Stimulated activated CD8-positive, alpha-beta memory T cell treated with anti-CD3 and anti-CD28 coated beads, Interleukin-7, amount 100 ng/mL, for 24 hours (primary cell): ENCODE measurements around the gene ARHGAP22.

Source experiments
- DNase-seq: peaks from one replicate; pipeline ENCODE4 v3.0.0-alpha.2; 2020; ENCODE audit warnings: low read depth

ARHGAP22 gene

DNA sequence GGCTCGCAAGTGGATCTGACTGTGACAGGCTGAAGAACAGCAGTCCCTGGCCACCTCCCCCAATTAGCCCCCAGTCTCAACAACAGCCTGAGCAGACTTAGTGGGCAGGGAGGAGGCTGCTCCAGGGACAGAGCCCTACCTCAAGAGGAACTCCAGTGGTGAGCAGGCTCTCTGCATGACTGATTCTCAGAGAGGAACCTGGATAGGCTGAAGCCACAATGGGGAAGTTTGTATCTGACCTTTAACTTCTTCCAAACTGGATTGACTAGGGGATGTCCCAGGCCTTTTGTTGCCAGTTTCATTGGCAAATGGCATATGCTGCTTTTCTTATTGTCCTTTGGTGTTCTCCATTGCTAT is 93.0 kb downstream of the ARHGAP22 start:
- no peak for DNase-seq

DNA sequence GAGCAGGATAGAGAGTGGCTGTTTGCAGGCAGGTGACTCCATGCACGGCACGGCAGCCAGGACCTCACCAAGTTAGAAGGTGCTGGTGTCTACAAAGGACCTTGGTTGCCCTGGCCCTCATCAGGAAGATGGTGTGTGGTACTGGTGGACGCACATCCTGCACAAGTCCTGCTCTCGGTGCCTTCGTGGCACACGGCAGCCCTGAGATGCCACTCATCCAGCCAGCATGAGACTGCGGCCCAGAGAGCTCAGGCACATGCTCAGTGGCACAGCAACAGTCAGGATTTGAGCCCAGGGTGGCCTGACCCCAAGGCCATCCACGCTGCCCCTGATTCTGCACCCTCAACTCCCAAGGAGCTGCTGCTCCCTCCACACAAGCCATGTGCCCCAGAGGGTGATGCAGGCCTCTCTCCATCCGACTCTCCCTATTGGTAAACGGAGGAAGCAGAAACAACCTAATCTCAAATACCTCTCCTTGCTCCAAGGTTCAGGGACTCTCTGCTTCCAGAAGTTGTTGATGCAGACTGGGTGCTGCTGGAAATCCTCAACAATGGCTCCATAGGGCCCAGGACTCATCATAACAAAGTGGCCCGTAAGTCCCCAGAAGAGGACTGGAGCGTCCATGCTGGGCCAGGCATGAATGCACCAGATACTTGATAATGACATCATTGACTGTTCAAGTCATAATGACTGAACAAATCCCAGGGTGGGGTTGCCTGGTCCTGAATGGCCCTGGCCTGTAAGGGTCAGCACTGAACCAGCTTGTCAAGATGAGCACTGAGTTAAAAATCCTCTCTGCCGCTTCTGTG is 93.6 kb downstream of the ARHGAP22 start:
- DNase-seq = no peak

DNA sequence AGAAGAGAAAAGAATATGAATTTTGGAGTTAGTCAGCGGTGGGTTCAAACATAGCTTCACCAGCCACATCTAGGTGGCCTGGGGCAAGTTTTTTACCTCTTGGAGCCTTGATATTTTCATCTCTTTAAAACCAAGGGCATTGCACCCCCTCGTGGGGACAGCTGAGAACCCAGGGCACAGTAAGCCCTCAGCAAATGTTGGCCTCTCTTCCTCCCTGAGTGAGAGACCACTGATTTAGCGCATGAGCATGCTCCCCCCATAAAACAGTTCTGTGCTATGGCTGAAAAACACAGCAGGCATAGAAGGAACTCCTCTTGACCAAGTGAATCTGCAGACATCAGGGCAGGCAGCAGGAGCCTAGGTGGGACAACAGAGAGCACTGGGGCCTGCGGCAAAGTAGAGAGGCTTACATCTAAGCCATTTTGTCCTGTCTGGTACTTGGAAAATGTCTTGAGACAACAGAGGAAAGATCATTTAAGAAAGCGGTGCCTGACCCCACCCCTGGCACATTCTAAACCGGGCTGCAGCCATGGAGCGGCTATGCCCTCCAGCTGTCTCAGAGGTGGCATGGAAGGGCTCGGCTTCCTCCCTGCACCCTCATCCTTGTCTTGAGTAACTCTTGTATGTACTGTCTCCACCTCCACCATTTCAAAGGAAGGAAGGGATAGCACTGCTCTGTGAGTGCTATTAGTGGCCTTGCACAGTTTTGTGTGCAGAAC is 94.7 kb downstream of the ARHGAP22 start:
- no peak for DNase-seq

DNA sequence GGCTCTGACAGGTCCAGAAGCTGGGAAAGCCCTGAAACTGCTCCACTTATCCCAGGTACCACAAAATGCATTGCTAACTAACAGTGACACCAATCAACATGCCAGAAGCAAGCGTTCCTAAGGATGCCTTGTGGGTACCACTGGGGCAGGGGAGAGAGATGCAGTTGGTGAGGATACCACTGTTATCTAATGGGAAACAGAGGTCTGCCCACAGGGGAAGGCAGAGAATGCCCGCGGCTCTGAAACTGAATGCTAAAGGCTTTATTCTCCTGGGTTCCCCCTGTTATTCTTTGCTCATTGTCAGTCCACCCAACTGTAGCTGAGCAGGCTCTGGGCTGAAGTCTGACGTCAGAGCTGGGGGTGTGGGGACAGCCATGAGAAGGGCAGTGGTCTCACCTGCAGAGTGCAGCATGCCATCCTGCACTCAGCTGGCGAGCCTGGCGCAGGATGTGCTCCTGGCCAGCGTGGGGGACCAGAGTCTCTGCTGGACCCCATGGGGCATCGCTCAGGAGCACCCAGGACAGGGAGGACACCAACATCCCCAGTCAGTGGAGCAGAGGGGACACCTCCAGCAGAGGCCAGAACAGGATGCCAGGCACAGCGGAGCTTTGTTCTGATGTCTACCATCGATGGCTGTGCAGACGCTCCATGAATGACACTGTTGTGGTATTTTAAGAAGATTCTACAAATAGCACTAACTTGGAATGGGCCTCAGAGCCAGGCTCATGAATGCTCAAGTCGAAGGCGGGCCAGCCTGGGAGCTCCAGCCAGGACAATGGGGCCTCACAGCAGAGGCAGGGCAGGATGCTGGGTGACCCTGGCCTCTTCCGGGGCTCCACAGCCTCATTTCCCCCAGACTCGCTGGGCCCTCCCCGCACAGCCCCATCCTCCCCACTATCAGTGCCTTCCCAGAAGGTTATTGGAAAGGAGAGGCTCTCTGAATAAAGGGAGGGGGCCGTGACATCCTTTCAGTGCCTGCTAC is 95.8 kb downstream of the ARHGAP22 start:
- no peak for DNase-seq

DNA sequence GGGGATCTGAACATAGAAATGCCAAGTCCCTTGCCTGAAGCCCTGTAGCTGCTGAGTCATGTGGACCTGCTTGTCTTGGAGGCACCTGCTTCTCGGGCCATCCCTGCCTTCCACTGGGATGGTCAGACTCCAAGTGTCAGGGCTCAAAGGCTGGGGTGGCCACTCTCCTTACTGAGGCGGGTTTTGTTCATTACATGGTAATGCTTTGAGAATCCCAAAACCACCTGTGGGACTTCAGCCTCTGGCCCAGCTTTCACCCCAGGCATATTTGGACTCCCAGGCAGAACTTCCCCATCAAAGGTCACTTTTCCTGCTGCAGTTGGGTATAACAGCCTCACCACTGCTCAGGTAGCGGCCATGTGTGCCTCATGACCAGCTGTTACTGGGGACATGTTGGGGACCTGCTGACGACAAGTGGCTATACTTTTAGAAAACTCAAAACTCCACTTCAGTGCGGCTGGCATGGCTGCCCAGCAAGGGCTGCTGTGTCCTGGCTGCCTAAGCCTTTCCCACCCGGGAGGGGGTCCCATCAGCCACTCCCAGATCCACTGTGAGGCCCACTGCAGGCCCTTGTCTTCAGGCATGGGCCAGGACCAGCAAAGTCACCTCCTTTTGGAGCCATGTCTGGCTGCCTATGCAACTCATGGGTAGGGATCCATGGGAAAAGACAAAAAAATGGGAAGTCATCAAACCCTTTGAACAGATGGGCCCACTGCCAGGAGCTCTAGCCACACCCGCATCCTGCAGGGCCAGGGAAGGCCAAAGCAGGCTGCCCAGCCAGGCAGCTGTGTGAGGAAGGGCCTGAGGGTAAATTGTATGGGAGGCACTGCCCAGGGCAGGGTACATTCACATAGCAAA is 96.7 kb downstream of the ARHGAP22 start:
- no peak for DNase-seq

DNA sequence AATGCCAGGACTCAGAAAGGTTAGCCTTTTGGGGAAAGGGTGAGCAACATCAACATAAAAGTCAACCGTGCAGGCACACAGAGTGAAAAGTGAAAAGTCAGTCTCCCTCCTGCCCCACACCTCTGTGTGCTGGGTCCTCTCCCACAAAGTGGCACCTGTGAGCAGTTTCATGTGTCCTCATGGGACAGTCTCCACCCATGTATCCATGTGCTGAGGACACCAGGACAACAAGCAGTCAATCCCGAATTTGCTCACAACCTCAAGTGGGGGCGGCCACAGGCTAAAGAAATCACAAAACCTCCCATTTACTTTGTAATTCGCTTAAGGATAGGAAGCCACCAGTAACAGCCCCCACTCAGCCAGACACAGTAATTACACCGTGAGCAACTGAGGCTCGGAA is 97.4 kb downstream of the ARHGAP22 start:
- no peak for DNase-seq

DNA sequence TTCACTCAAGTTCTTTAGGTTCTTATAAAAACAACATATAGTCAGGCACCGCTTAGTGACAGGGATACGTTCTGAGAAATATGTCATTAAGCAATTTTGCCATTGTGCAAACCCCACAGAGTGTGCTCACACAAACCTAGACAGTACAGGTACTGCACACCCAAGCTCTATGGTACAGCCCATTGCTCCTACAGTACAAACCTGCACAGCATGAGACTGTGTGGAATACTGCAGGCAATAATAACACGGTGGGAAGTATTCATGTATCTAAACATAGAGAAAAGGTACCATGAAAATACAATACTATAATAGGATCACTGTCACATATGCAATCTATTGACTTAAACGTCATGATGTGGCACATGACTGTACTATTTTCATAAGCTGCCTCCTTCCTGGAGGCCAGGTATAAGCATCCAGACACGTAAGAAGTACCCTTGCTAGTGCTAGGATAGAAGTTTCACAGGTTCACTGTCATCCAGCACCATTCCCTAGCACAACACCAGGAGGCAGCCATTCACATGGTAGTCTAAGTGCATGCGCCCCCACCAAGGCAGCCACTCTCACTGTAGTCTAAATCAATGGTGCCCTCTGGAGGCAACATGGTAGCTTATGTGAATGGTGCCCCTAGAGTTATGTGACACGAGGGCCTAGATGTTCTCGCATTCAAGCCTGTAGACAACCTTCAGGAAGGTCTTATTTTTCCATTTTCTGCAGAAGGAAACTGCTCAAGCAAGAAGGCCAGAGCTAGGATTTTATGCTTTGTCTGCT is 98.5 kb downstream of the ARHGAP22 start:
- DNase-seq = no peak

DNA sequence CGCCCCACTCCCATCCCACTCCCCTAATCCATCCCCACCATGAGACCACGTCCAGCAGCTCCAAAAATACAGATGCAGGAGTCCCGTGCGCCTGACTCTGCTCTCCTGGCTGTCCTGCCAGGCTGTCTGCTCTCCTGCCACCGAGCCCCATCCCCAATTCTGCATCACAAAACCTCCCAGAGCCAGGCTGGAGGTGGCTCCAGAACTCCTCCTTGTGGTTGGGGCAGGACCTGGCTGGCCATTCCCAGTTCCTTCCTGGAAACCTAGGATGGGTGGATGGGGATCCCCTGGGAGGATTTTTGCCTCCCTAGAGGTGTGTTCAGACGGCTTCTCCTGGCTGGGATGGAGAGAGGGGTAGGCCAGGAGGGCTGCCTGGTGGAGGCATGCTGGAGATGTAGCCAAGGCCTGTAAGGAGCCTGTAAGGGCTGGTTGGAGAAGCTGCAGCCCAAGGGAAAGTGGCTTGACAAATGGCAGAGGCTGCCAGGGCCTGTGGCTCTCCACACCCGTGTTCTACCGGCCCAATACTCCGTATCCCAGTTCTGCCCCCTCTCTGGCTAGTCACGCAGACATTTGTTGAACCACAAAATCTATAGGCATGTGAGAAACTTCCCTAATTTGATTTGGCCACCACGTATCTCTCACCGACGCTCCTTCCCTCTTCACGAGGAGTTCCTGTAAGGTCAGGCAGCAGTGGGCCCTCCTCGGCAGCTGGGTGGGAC is 99.3 kb downstream of the ARHGAP22 start:
- DNase-seq = no peak

DNA sequence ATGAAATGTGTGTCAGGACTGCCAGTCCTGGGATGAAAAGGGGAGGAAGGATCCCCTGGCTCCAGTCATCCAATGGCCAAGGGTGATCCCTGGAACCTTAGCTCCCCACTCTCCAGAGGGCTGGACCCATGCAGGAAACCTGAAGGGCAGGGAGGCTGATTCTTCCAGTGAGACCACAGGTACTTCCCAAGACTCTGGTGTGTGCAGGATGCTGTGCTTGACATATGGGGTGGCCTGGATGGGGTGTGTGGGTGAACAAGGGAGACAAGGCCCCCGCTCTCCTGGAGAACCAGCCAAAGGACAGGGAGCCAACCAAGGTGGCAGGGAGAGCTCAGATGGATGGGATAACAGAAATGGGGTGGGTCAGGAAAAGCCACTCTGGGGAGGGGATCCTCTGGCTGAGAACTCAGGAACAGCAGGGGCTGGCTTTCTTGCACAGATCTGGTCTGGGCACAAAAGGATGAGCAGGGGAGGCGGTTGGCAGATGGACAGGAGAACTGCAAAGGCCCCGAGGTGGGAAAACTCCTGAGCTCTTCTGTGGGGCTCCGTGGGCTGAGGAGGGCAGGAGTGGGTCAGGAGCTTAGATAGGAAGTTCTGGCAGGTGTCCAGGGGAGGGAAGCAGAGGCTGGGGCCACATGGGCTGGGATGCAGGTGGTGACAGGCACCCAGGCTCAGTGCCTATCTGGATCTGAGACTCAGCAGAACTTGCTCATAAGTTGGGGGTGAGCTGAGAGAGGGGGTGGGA is 100.6 kb downstream of the ARHGAP22 start:
- no peak for DNase-seq

DNA sequence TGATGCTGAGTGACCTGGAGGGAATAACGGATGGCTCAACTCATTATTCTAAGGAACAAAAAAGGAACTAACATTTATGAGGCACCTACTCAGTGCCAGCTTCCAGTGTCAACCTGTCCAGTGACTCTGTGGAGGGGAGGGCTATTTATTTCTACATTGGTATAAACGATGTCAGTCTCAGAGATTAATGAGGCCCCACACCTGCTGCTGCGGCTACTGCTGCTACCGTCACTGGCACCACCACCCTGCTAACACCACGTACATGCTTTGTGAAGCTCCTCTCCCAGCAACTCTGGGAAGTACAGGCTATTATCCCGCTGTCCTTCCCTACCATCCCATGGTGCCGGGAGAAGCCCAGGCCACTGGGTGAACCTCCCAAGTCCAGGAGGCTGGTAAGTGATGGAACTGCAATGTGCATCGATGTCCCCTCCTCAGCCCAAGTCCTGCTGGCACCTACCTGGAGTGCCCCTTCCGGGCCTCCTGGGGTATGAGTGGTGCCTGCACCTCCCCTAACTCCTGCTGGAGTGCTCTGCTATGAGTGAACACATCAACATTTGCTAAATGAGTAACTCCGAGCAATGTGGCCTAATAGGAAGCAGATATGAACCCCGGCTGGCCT is 101.5 kb downstream of the ARHGAP22 start:
- DNase-seq = no peak

DNA sequence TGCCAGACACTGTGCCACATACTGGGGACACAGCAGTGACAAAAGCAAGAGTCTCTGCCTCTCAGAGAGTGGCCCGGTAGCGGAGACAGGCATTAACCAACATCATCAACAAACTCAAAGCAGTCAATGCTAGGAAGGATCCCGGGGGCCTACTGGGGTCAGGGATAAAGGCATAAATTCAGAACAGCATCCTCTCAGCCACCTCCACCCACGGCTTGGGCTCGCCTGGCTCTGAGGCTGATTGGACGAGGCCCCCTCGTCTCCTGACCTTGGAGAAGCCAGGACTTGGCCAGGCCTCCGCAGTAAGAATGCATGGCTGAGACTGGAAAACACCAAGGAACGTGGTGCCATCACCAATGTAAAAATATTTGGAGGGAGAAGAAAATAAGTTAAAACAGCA is 102.1 kb downstream of the ARHGAP22 start:
- no peak for DNase-seq

DNA sequence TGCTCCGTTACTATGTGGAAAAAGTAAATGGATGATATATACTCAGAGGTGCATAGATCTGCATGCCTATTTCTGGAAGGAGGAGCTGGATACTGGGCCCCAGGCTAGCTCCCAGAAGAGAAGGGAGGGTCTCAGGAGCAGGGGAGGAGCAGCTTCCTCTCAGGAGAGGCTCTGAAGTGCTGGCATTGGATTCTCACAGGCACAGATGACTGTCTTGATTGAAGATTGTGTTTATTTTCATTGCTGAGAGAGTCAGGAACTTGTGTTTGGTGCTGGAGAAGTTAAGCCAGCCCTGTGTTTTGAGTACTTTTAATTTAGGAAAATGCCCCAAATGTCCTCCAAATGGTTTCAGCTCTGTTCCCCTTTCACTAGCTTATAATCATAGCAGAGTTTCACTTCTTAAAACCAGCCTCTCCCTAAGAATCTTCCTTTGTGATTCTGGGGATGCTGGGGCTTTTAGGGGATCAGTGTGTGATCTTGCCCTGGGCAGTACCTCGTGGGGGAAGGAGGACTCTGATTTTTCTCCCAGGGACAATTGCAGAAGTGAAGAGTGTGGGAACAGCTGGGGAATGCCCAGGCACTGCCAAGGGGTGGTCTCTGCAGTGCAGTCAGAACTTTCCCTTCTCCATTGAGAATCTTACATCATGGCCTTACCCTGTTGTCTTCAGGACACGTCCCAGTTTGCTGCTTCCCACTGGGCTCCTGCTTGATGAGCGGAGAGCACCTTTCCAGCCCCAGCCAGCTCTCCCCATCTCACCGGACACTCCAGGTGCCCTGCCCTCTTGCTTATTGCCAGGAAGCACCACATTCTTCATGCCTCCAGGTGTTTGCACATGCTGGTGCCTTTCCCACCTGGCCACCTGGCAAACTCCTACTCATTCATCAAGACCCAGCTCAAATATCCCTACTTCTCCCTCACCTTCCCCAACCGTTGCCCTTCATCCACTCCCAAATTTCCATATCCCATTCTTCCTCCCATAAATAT is 102.8 kb downstream of the ARHGAP22 start:
- no peak for DNase-seq

DNA sequence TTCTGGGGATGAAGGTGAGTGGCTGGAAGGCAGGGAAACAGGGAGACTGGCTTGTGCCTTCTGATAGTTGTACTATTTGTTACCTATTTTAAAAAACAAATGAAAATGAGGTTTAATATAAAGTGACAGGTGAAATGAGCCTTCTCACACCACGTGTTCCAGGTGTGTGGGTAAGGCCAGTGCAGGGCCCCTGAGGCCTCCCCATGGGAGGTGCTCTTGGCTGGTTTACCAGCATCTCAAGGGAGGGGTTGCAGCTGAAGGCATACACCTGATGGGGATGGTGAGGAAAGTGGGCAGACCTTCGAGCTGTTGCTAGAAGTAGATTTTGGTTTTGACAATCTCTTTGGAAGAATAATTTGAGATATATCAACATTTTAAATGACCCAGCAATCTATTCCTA is 103.6 kb downstream of the ARHGAP22 start:
- DNase-seq = no peak

DNA sequence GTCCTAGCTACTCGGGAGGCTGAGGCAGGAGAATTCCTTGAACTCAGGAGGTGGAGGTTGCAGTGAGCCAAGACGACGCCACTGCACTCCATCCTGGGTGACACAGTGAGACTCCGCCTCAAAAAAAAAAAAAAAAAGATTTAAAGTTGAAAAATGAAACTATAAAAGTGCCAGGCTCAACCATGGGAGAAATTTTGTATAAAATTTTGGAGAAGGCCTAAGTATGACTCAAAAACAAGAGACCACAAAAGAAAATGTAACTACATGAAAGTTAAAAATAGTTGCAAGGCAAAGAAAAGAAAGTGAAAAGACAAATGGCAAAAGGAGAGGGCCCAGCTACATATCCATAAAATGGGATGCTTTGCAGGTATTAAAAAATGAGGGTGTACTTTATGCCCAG is 104.1 kb downstream of the ARHGAP22 start:
- no peak for DNase-seq

DNA sequence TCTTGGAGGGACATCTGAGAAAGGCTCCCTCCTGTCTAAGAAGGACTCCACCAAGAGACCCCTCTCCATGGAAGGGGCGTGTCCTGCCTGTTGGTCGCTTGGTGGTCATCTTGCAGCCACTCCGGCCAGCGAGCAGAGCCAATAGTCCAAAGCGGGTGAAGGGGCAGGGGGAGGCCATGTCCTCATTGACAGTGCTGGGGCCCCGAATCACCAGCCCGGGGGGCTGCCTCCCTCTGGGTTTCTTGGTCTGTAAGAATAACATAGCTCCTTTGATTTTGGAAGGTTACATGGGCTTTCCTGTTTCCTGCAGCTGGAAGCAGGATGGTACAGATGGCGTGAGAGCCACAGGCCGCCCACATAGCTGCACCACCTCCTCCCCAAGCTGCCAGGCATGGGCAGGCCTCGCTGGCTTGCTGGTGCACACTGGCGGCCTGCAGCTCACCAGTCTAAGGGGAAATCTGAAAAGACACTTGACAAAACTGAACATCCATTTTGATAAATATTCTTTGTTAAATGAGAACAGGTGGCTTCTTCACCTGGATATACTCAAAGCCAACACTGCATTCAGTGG is 105.8 kb downstream of the ARHGAP22 start:
- no peak for DNase-seq

DNA sequence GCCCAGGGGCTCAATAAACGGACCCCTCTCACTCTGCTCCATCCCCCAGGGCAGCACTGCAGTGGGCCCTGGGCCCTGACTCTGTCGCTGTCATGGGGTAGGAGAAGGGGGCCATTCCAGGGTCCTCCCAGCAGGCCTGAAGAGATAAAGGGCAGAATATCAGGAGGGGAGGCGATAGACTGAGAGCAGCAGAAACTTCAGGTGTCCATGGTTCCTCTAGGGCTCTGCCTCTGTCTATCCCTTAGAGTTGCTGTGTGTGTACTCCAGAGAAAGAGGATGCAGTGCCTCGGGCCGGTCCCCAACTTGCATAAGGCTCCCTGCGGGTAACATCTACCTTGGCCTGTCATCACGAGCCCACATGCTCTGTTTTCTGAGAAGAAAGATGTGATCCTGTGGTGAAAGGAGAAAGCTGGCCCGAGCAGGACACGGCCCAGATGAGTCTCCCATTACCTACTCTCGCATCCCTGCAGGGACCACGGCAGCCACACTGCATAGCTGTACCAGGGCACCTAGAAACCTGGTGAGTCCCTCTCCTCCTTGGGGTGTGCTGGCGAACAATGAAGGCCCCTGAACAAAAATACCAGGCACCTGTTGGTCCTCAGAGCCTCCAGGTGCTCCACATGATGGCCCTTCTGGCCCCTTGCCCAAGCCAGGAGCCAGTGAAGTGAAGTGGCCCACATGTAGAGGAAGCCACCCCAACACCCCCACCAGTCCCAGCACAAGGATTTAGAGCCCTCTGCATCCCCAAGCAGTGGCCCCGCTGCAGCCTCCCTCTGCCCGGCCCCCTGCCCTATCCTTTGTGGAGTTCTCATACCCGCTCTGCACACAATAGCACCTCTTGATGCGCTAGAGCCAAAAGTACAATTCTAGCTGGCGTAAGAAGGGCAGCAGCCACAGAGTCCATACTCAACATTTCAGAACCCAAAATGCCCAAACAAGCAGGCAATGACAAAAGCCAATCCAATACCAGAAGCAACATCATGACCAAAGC is 106.8 kb downstream of the ARHGAP22 start:
- DNase-seq = no peak
